HPDE6-E6E7 (cell line): ENCODE results near the gene LRRC61.
A peak's percentile ranks its signal among the peaks of the same experiment; 100 is the strongest.

Experiments
- DNase-seq: peaks from one replicate; pipeline ENCODE4 v3.0.0; 2011; ENCODE audit warnings: missing footprints; ENCODE audit errors: extremely low spot score

LRRC61 gene

DNA sequence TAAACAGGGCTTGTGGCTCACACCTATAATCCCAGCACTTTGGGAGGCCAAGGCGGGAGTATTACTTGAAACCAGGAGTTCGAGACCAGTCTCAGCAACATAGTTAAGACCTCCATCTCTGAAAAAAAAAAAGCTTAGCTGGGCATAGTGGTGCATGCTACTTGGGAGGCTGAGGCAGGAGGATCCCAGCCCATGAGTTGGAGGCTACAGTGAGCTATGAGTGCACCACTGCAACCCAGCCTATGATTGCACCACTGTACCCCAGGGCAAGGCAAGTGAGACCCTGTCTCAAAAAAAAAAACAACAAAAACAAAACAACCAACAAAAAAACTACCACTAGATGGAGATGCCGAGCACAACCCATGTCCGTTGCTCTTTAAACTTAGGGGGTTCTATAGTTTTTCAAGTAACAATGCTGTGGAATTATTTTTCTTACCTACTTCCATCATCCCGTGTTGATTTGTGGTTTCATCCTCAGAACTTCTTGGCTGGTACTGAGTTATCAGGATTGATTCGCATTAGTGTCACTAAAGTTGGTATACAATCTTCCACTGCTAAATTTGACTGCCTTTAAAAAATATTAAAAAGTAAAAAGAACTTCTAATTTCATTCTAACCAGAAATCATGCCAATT is 33.2 kb downstream of the LRRC61 start:
- DNase-seq, result no peak

DNA sequence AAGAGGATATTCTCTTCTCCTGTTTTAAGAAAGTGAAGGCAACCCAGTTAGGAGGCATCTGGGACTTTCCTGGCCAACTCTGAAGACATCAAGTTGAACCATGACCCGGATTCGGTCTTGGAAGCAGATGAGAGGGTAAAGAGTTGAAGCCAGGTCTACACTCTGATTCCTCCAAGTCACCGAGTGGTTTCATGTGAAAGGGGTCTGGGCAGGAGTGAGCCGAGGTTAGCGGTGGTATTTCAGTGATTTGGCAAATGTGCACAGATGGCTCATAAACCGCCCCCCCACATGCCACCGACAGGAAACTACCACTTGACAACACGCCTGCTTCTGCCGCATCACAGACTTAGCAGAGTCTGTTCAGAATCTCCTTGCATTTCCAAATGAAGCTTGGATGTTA is 34.1 kb downstream of the LRRC61 start:
- no peak for DNase-seq

DNA sequence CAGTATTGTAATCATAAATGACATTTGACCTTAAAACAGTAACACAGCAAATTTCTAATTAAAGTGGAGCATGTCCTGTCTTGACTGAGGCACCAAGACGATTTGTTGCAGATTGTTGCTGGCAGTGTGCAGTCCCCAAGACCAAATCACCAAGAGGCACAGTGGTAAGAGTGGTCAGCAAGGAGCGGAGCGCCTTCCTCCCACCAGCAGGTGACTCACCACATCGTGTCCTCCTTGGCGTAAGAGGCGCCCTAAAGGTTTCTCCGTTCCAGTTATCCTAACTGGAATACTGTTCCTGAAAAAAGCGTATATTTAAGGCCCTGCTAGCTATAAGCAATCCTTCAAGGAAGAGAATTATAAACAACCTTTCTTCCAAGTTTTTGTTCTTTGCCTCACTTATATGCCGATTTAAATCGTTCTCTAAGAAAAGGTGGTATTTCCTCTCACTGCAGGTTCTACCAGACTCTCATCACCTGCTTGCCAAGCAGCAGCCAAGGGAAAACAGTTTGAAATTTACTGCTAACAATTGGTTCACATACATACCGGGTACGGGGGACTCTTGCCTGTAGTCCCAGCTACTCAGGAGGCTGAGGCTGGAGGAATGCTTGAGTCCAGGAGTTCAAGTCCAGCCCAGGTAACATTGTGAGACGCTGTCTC is 34.7 kb downstream of the LRRC61 start:
- DNase-seq, result peak; percentile 39

GRCh38 chr7:150358433-150358832 is 35.3 kb downstream of the LRRC61 start:
- no peak for DNase-seq

- DNase-seq, result no peak
These were observed 36.0 kb downstream of the LRRC61 start for GRCh38 chr7:150358988-150359621.

- no peak for DNase-seq
These were observed 36.6 kb downstream of the LRRC61 start for GRCh38 chr7:150359622-150360362.

- no peak for DNase-seq
These were observed 37.4 kb downstream of the LRRC61 start for GRCh38 chr7:150360363-150361058.

- no peak for DNase-seq
These were observed 38.2 kb downstream of the LRRC61 start for GRCh38 chr7:150361402-150361801.

DNA sequence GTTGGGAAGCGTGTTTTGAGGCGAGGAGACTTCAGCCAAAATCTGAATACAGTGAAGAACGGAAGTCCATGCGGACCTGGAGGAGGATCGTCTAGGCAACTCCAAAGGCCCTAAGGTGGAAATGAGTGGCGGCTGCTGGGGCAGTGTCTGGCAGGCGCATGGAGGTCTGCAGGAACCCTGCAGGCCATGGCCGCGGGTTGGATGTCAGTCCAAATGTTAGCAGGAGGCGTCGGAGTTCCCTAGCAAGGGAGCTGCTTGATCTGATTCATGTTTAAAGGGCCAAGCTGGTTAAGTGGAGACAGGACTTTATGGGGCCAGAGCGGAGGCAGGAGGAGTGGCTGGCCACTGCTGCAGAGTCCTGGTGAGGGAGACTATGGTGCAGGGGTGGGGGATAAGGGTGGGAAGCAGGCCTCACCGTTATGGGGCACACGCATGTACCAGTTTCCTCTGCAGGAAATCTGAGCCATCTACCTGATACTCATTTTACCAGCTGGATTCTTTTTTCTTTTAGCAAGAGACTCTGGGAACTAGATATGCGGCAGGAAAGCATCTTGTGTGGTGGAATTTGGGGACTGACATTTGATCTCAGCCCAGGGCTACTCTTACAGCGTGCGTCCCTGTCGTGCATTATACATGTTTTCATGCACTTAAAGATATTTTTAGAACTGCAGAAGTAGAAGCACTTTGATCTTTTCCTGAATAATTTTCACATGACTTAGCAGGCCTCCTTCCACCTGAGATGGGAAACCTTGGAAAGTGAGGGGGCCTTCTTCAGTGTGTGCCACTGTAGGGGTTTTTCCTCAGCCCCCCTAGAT is 38.9 kb downstream of the LRRC61 start:
- DNase-seq, result no peak

GRCh38 chr7:150363370-150363769 is 40.2 kb downstream of the LRRC61 start:
- no peak for DNase-seq

DNA sequence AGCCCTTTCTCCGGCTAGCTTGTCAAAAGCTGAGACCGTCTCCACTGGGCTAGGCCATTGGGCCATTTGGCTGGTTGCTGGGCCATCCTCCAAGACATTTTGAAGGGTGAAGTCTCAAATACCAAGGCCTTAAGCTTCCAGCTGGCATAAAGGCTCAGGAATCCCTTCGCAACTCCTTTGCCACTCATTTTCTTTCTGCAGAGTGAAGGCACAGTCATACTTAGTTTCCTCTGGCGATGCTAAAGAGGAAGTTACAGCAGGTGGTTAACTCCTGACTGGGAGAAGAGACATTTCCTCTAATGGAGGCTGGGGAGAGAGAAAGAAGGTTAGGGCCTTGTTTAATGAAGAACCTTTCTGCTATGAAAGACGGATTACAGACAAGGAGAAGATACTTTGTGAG is 40.7 kb downstream of the LRRC61 start:
- DNase-seq, result no peak

DNA sequence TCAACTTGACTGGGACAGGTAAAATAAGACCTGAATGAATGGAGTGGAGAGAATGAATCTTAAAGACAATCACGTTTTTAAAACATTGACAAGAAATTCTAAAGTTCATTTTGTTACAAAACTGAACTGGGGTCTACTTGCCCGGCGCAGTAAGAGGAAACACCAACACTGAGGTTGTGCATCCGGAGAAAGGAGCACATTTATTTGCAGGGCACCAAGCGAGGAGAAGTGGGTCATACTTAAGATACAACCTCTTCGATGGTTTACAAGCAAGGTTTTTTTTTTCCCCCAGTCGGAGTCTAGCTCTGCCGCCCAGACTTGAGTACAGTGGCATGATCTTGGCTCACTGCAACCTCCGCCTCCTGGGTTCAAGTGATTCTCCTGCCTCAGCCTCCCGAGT is 42.0 kb downstream of the LRRC61 start:
- DNase-seq, result no peak

DNA sequence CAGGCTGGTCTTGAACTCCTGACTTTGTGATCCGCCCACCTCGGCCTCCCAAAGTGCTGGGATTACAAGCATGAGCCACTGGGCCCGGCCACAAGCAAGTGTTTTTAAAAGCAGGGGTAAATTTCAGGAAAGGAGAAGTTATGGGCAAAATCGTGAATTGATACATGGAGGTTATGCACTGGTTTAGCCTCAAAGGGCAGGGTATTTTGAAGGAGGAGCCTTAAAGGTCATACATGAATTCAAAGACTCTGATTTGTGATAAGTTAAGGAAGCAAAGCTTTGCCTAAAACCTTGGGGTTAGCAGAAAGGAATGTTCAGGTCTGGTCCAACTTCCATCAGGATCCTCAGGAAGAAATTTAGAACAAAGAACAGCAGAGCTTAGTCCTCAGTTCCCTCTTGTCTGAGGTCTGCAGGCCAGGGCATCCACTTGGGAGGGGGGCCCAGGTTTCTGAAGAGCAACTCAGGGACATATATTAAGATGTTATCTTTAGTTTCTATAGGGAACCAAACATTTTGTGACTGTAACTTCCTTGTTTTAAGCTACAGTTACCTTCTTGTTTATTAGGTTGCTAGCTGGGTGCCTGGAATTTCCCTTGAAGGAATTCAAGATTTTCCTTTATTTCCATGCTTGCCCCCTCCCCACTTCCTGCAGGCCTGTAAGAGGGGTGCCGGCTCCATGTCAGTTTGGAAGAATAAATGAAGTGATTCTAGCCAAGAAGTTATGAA is 42.7 kb downstream of the LRRC61 start:
- DNase-seq, result no peak

DNA sequence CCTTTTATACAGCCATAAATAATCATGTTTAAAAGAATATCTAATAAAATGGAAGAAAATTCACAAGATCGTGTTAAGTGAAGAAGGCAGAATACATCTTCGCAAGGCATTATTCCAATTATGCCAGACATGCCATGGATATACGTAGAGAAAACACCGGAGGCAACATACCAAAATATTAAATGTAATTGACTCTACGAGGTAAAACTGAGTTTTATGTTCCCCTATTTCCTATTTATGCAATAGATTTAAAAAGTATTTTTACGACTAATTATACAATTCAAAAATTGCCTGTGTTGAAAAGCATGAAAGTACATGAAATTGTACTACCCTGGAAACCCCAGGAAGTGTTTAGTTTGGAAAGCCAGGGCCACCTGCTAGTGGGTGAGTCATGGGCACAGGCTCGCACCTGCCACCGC is 44.5 kb downstream of the LRRC61 start:
- peak; percentile 76 for DNase-seq

DNA sequence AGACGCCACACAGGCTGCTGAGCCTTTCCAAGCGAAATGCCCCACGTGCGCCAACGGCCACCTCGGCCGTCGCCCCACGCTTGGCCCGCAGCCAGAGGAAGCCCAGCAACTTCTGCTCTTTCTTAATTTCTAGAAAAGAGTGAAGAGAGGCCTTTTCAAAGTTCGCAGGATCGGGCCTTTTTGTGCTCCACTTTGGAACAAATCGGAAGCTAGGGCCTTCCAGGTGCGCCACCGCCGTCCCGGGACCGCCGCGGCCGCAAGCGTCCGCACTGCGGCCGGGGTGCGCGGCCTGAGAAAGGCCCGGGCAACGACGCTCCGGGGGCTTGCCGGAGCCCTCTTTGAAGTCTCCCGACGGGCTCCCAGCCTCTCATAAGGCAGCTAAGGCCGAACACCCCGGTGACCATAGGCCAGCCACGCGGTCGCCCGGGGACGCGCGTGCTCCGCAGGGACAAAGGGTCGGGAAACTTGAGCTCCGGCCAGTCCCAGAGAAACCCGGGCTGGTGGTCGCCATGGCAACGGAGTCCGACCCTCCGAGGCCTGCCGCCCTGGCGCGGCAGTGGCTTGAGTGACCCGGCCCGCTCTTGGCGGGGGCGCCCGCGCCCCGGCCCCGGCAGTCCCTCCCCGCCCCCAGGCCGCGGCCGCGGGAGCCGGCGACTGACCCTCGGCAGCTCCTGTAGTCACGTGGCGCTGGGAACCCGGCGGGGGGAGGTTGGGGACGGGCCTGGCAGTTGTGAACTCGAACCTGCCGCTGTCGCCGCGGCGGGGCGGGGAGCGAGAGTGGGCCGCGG is 45.1 kb downstream of the LRRC61 start, which contains the start of gene REPIN1:
TSS of gene REPIN1 (plus strand) at position 727 of the 788 bp plus-strand sequence. CDS start 890 bp downstream, outside the sequence.
- DNase-seq, result peak; percentile 47

GRCh38 chr7:150368884-150369747 is 46.0 kb downstream of the LRRC61 start:
- no peak for DNase-seq

- no peak for DNase-seq
These were observed 46.8 kb downstream of the LRRC61 start for GRCh38 chr7:150369748-150370501.

DNA sequence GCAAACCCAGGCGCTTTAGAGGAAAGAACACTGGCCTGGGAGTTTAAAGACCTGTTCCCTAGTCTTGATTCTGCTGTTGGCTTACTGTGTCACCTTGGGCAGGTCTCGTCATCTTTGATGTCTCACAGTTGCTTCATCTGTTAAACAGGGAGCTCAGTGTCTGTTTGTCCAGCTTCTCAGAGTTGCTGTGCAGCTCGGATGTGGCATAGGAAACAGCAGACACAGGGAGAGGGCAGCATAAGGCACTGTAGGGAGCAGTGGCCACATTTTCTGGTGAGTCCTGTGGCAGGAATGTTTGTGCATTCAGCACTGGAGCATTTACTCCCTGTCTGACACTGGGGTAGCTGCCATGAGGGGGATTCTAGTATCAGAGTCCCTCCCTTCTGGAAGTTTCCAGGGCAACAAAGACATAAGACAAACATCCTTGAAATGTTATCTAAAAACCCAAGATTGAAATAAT is 47.5 kb downstream of the LRRC61 start:
- DNase-seq, result no peak
